Adipocyte (in vitro differentiated cells): ENCODE data around the gene TGFBR1.

Experiments
- DNase-seq: peaks from one replicate; pipeline ENCODE4 v3.0.0-alpha.2; 2015; ENCODE audit warnings: low read depth
- H3K27me3 ChIP-seq: replicated peaks from 2 replicates; pipeline ENCODE4 v1.7.0; 2013; ENCODE audit warnings: mild to moderate bottlenecking, low read length, moderate library complexity; ENCODE audit not compliant: control insufficient read depth, insufficient read depth
- H3K36me3 ChIP-seq: 2 replicates; pipeline ENCODE4 v1.7.0; 2013; ENCODE audit warnings: low read length, mild to moderate bottlenecking, moderate library complexity; ENCODE audit not compliant: control insufficient read depth, insufficient read depth, severe bottlenecking
- H3K4me1 ChIP-seq: 2 replicates; pipeline ENCODE4 v1.7.0; 2013; ENCODE audit warnings: mild to moderate bottlenecking, low read length, moderate library complexity; ENCODE audit not compliant: control insufficient read depth, insufficient read depth
- H3K4me3 ChIP-seq: 2 replicates; pipeline ENCODE4 v1.7.0; 2013; ENCODE audit warnings: mild to moderate bottlenecking, low read length, moderate library complexity
- H3K9ac ChIP-seq: 2 replicates; pipeline ENCODE4 v1.7.0; 2013; ENCODE audit warnings: mild to moderate bottlenecking, low read length, moderate library complexity
- H3K9me3 ChIP-seq: 2 replicates; pipeline ENCODE4 v1.7.0; 2013; ENCODE audit warnings: mild to moderate bottlenecking, low read length, moderate library complexity; ENCODE audit not compliant: control insufficient read depth

The TGFBR1 gene

GRCh38 chr9:99158629-99159028 is 53.7 kb downstream of the TGFBR1 start:
- Histone ChIP-seq H3K36me3 (no peaks in the 10 kb centered on the region), H3K4me3 (no peak overlapping the region), H3K4me1 (no peaks in the 10 kb centered on the region), H3K9me3 (no peaks in the 10 kb centered on the region), H3K27me3 (no peaks in the 10 kb centered on the region), H3K9ac (no peak overlapping the region)
- no peak for DNase-seq

GRCh38 chr9:99160173-99160572 is 55.3 kb downstream of the TGFBR1 start:
- Histone ChIP-seq H3K36me3 (no peaks in the 10 kb centered on the region), H3K9me3 (no peaks in the 10 kb centered on the region), H3K4me1 (no peaks in the 10 kb centered on the region), H3K4me3 (no peak overlapping the region), H3K9ac (no peak overlapping the region), H3K27me3 (no peaks in the 10 kb centered on the region)
- DNase-seq, result no peak

GRCh38 chr9:99162759-99163364 is 57.9 kb downstream of the TGFBR1 start:
- Histone ChIP-seq H3K9me3 (no peaks in the 10 kb centered on the region), H3K27me3 (peaks cover 5% of the 10 kb centered on the region), H3K9ac (peak overlapping the region; percentile 11), H3K36me3 (no peaks in the 10 kb centered on the region), H3K4me1 (no peaks in the 10 kb centered on the region), H3K4me3 (peak overlapping the region; percentile 63)
- peak; percentile 84 for DNase-seq

GRCh38 chr9:99166149-99166548 is 61.2 kb downstream of the TGFBR1 start:
- no peaks in the 10 kb centered on the region for H3K9me3 ChIP-seq
- no peak for DNase-seq
- H3K27me3 ChIP-seq, result peaks cover 9% of the 10 kb centered on the region
- no peaks in the 10 kb centered on the region for H3K36me3 ChIP-seq
- no peaks in the 10 kb centered on the region for H3K4me1 ChIP-seq
- H3K4me3 ChIP-seq, result no peak overlapping the region
- no peak overlapping the region for H3K9ac ChIP-seq

GRCh38 chr9:99167119-99167518 is 62.2 kb downstream of the TGFBR1 start:
- peaks cover 10% of the 10 kb centered on the region for H3K27me3 ChIP-seq
- no peak overlapping the region for H3K9ac ChIP-seq
- H3K9me3 ChIP-seq, result no peaks in the 10 kb centered on the region
- DNase-seq, result no peak
- no peaks in the 10 kb centered on the region for H3K4me1 ChIP-seq
- H3K4me3 ChIP-seq, result no peak overlapping the region
- H3K36me3 ChIP-seq, result no peaks in the 10 kb centered on the region

- Histone ChIP-seq H3K27me3 (peaks cover 14% of the 10 kb centered on the region), H3K36me3 (no peaks in the 10 kb centered on the region), H3K4me1 (no peaks in the 10 kb centered on the region), H3K9ac (no peak overlapping the region), H3K9me3 (no peaks in the 10 kb centered on the region), H3K4me3 (no peak overlapping the region)
- no peak for DNase-seq
Observed at GRCh38 chr9:99167694-99168093, 62.8 kb downstream of the TGFBR1 start.

GRCh38 chr9:99169086-99169485 is 64.2 kb downstream of the TGFBR1 start:
- no peaks in the 10 kb centered on the region for H3K9me3 ChIP-seq
- no peak for DNase-seq
- no peak overlapping the region for H3K4me3 ChIP-seq
- peaks cover 2% of the 10 kb centered on the region for H3K4me1 ChIP-seq
- peaks cover 21% of the 10 kb centered on the region for H3K27me3 ChIP-seq
- H3K9ac ChIP-seq, result no peak overlapping the region
- no peaks in the 10 kb centered on the region for H3K36me3 ChIP-seq

- no peak overlapping the region for H3K4me3 ChIP-seq
- peaks cover 5% of the 10 kb centered on the region for H3K4me1 ChIP-seq
Observed at GRCh38 chr9:99169982-99170761, 65.3 kb downstream of the TGFBR1 start.

GRCh38 chr9:99171225-99172123 is 66.6 kb downstream of the TGFBR1 start:
- no peak overlapping the region for H3K4me3 ChIP-seq
- DNase-seq, result no peak
- peaks cover 5% of the 10 kb centered on the region for H3K4me1 ChIP-seq

More at GRCh38 chr9:99169982-99170761, 65.3 kb downstream of the TGFBR1 start:
- Histone ChIP-seq H3K9me3 (no peaks in the 10 kb centered on the region), H3K36me3 (no peaks in the 10 kb centered on the region), H3K9ac (no peak overlapping the region), H3K27me3 (peaks cover 21% of the 10 kb centered on the region)
- no peak for DNase-seq

GRCh38 chr9:99172124-99173091 is 67.5 kb downstream of the TGFBR1 start:
- DNase-seq, result no peak
- Histone ChIP-seq H3K27me3 (peaks cover 21% of the 10 kb centered on the region), H3K36me3 (no peaks in the 10 kb centered on the region), H3K4me3 (no peak overlapping the region), H3K9me3 (no peaks in the 10 kb centered on the region), H3K4me1 (peaks cover 5% of the 10 kb centered on the region), H3K9ac (no peak overlapping the region)

More at GRCh38 chr9:99171225-99172123, 66.6 kb downstream of the TGFBR1 start:
- Histone ChIP-seq H3K36me3 (no peaks in the 10 kb centered on the region), H3K9ac (no peak overlapping the region), H3K27me3 (peaks cover 21% of the 10 kb centered on the region), H3K9me3 (no peaks in the 10 kb centered on the region)
